ENCODE data around the gene KCP. TPM values are rescaled to one million over a fixed set of nuclear protein-coding genes. Genes with fewer than 3 reads are reported as not detected.

The KCP gene
- total RNA-seq, 4 donors from 2014 or later = 0.18 to 3.5 TPM; not detected in 2

- DNase-seq = no peak
- H3K36me3 ChIP-seq = no peaks in the 10 kb centered on the region
- no peak overlapping the region for H3K27ac ChIP-seq
- no peaks in the 10 kb centered on the region for H3K4me1 ChIP-seq
- TF ChIP-seq CTCF (IDR thresholded peaks at IDR 0.05) (no peak), POLR2A (IDR thresholded peaks at IDR 0.05) (no peak)
- H3K4me3 ChIP-seq = no peak overlapping the region
- H3K27me3 ChIP-seq = no peaks in the 10 kb centered on the region
- intact Hi-C loops (cut with DNase I; ENCODE audit: low total_unique reads) = no loop called here
- no peaks in the 10 kb centered on the region for H3K9me3 ChIP-seq
Measured at GRCh38 chr7:128923411-128923800, 12.9 kb upstream of the KCP start.

GRCh38 chr7:128922496-128923410, 12.2 kb upstream of the KCP start:
- no peaks in the 10 kb centered on the region for H3K36me3 ChIP-seq
- H3K4me3 ChIP-seq = no peak overlapping the region
- H3K9me3 ChIP-seq = no peaks in the 10 kb centered on the region
- H3K27me3 ChIP-seq = no peaks in the 10 kb centered on the region
- intact Hi-C loops (cut with DNase I; ENCODE audit: low total_unique reads) = no loop called here
- TF ChIP-seq CTCF (IDR thresholded peaks at IDR 0.05) (no peak), POLR2A (IDR thresholded peaks at IDR 0.05) (no peak)
- no peak for DNase-seq
- no peaks in the 10 kb centered on the region for H3K4me1 ChIP-seq
- H3K27ac ChIP-seq = no peak overlapping the region

GRCh38 chr7:128921866-128922440, 11.4 kb upstream of the KCP start:
- intact Hi-C loops (cut with DNase I; ENCODE audit: low total_unique reads) = no loop called here
- no peaks in the 10 kb centered on the region for H3K27me3 ChIP-seq

GRCh38 chr7:128920913-128921582, 10.5 kb upstream of the KCP start:
- TF ChIP-seq CTCF (IDR thresholded peaks at IDR 0.05) (no peak), POLR2A (IDR thresholded peaks at IDR 0.05) (no peak)
- Histone ChIP-seq H3K27me3 (no peaks in the 10 kb centered on the region), H3K9me3 (no peaks in the 10 kb centered on the region), H3K4me1 (no peaks in the 10 kb centered on the region), H3K27ac (no peak overlapping the region), H3K36me3 (no peaks in the 10 kb centered on the region), H3K4me3 (no peak overlapping the region)
- no peak for DNase-seq
- intact Hi-C loops (cut with DNase I; ENCODE audit: low total_unique reads) = no loop called here

More at GRCh38 chr7:128921866-128922440, 11.4 kb upstream of the KCP start:
- no peak for TF ChIP-seq POLR2A (IDR thresholded peaks at IDR 0.05)
- no peak for TF ChIP-seq CTCF (IDR thresholded peaks at IDR 0.05)
- Histone ChIP-seq H3K4me3 (no peak overlapping the region), H3K27ac (no peak overlapping the region), H3K9me3 (no peaks in the 10 kb centered on the region), H3K36me3 (no peaks in the 10 kb centered on the region), H3K4me1 (no peaks in the 10 kb centered on the region)
- no peak for DNase-seq

Measured in uterus (tissue), 4 donors.